ENCODE results near the gene STAC2.

The STAC2 gene

GRCh38 chr17:39225959-39226683 lies 376 bp upstream of the STAC2 start:
- Mint-ChIP-seq H3K9me3 (no peaks in the 10 kb centered on the region), H3K27ac (no peak overlapping the region), H3K27me3 (peaks cover 89% of the 10 kb centered on the region), H3K4me1 (peaks cover 16% of the 10 kb centered on the region), H3K4me3 (peak overlapping the region; percentile 66), H3K36me3 (no peaks in the 10 kb centered on the region)
- peak; percentile 54 for DNase-seq
- CTCF ChIA-PET: interaction anchor here (1.0 to 1.6 kb wide), 3 partner anchors 12 to 19 kb away, joined by 3 to 8 read pairs (median 3); no protein-coding TSS in a partner anchor

- Mint-ChIP-seq H3K36me3 (no peaks in the 10 kb centered on the region), H3K27ac (no peak overlapping the region), H3K9me3 (no peaks in the 10 kb centered on the region), H3K4me3 (peak overlapping the region; percentile 61), H3K4me1 (peaks cover 16% of the 10 kb centered on the region), H3K27me3 (peaks cover 88% of the 10 kb centered on the region)
- CTCF ChIA-PET: no interaction called here
- DNase-seq: no peak
Measured at GRCh38 chr17:39224778-39225307, 902 bp downstream of the STAC2 start.

GRCh38 chr17:39223907-39224777 lies 1.6 kb downstream of the STAC2 start:
- Mint-ChIP-seq H3K27me3 (peaks cover 88% of the 10 kb centered on the region), H3K4me3 (no peak overlapping the region), H3K36me3 (no peaks in the 10 kb centered on the region), H3K9me3 (no peaks in the 10 kb centered on the region), H3K4me1 (peaks cover 16% of the 10 kb centered on the region), H3K27ac (no peak overlapping the region)
- no peak for DNase-seq
- CTCF ChIA-PET: interaction anchor here (1.5 to 3.3 kb wide), 2 partner anchors 9 to 13 kb away, joined by 7 to 14 read pairs; no protein-coding TSS in a partner anchor

DNA sequence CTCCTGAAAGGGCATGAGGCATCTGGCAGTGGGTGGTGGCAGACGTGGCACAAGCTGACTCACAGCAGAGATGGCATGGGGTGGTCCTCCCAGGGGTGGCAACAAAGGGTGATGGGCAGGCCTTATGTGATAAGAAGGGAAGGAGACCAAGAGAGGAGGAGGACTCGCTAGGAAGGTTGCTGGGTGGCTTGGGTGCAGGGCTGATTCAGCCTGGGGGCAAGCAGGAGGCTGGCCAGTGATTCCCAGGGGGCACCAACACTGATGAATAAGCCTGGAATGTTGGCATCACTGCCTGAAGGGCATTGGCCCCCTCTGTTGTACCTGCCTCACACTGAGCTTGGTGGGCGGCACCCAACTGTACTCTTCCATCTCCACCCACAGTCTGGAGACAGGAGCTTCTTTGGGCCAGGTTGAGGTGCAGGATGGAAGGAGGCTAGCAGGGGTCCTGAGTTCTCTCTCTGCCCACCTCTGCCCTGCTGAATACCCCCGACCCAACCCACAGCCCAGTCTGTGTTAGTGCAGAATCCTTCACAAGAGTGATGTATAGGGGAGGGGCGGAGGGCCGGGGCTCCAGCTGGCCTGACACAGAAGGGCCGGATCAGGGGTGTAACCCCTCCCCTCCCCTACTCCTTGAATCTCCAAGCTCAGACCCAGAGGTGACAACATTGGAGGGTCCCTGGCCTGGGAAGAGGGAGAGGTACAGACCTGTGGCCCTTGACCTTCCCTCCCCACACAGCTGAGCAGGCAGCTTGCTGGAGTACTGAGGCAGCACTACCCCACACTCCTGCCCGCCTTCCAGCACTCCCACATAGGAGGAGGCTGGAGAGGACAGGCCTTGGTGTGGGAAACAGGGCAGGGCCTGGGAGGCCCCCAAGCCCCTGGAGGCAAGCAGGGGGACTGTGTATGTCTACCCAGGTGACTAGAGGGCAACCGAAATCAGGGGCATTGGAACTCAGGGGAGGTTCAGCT lies 2.6 kb downstream of the STAC2 start:
- no peak for DNase-seq
- Mint-ChIP-seq H3K27me3 (peaks cover 90% of the 10 kb centered on the region), H3K9me3 (no peaks in the 10 kb centered on the region), H3K36me3 (no peaks in the 10 kb centered on the region), H3K27ac (no peak overlapping the region), H3K4me1 (peaks cover 16% of the 10 kb centered on the region), H3K4me3 (no peak overlapping the region)
- CTCF ChIA-PET: interaction anchor here (1.5 to 3.3 kb wide), 2 partner anchors 10 to 13 kb away, joined by 7 to 14 read pairs; no protein-coding TSS in a partner anchor

DNA sequence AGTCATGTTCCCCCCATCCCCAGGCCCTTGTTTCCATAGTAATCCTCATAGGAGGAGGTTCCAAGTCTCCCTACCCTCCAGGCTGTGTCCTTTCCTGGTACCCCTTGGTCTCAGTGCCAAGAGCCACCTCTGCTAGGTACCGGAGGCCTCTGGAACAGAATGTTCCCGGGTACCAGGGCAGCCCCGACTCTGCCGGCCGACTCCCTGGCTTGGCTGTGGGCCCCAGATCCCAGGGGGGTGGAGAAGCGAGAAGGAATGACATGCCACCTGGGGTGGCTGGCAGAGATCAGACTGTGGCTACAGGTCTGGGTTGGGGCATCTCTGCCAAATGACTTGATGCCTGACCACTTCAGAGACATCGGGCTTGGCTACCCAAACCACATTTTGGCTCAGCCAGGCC lies 3.6 kb downstream of the STAC2 start:
- Mint-ChIP-seq H3K27me3 (peaks cover 90% of the 10 kb centered on the region), H3K4me1 (peaks cover 16% of the 10 kb centered on the region), H3K27ac (no peak overlapping the region), H3K36me3 (no peaks in the 10 kb centered on the region), H3K9me3 (no peaks in the 10 kb centered on the region), H3K4me3 (no peak overlapping the region)
- no peak for DNase-seq
- CTCF ChIA-PET: interaction anchor here (1.3 to 3.3 kb wide), 2 partner anchors 14 to 47 kb away, joined by 5 to 14 read pairs; no protein-coding TSS in a partner anchor

GRCh38 chr17:39221572-39221971 lies 4.2 kb downstream of the STAC2 start:
- Mint-ChIP-seq H3K9me3 (no peaks in the 10 kb centered on the region), H3K4me3 (no peak overlapping the region), H3K4me1 (peaks cover 16% of the 10 kb centered on the region), H3K27me3 (peaks cover 90% of the 10 kb centered on the region), H3K27ac (no peak overlapping the region), H3K36me3 (no peaks in the 10 kb centered on the region)
- CTCF ChIA-PET: interaction anchor here (1.3 to 3.3 kb wide), 2 partner anchors 15 to 46 kb away, joined by 5 to 14 read pairs; no protein-coding TSS in a partner anchor
- DNase-seq: no peak

DNA sequence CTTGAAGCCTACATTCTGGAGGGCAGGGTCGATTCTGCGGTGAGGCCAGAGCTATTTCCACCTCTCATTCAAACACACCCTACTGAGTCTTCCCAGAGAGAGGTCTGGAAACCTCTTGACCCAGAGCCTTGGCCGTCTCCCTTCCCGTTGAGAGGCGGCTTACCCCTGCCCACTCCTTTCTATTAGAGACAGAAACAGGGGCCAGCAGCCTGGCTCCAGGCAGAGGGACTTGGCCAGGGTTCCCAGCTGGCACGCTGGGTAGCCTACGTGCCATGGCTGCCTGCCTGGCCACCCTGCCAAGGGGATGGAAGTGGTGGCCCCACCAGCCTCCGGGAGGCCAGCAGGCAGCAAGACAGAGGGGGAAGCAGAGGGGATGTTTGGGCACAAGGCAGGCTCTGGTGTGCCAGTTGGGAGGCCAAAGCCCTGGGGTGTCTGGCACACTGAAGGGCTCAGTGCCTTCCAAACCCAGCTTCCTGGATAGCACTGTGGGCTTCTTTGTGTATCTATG lies 6.0 kb downstream of the STAC2 start:
- no peak for DNase-seq
- CTCF ChIA-PET: interaction anchor here (1.2 kb wide), 1 partner anchor 20 kb away, joined by 5 read pairs; no protein-coding TSS in a partner anchor
- Mint-ChIP-seq H3K4me3 (no peak overlapping the region), H3K36me3 (no peaks in the 10 kb centered on the region), H3K9me3 (no peaks in the 10 kb centered on the region), H3K27ac (no peak overlapping the region), H3K4me1 (peaks cover 8% of the 10 kb centered on the region), H3K27me3 (peaks cover 88% of the 10 kb centered on the region)

GRCh38 chr17:39218906-39219305 lies 6.8 kb downstream of the STAC2 start:
- Mint-ChIP-seq H3K27ac (no peak overlapping the region), H3K9me3 (no peaks in the 10 kb centered on the region), H3K4me3 (no peak overlapping the region), H3K36me3 (no peaks in the 10 kb centered on the region), H3K4me1 (peaks cover 3% of the 10 kb centered on the region), H3K27me3 (peaks cover 88% of the 10 kb centered on the region)
- no peak for DNase-seq
- CTCF ChIA-PET: interaction anchor here (1.2 to 1.9 kb wide), 2 partner anchors 12 to 21 kb away, joined by 5 to 11 read pairs; no protein-coding TSS in a partner anchor

DNA sequence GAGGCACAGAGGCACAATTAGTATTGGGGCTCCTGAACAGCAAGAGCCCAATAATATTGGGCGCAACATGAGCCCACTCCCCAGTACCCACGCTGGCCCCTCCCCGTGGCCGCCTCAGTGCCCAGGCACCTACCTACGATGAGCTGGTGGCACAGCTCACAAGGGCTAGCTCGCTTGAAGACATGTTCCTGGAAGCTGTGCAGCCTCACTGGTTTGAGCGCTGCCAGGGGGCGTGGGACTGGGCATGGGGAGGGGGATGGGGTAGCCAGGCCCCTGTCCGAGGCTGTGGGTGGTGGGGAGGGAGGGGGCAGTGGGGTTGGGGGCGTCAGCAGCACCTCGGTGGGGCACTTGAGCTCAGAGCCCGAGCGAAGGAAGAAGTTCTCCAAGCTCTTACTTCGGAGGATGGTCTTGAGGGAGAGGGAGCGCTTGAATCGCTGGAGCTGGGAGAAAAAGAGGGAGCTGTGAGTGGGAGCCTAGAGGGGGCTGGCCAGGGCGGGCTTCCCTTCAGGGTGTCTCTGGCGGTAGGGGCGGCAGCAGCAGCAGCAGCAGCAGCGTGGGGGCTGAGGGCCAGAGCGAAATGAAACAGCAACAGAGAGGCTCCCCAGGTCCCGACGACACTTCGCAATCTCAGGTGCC lies 7.9 kb downstream of the STAC2 start:
- H3K27me3 Mint-ChIP-seq: peaks cover 86% of the 10 kb centered on the region
- no peaks in the 10 kb centered on the region for H3K4me1 Mint-ChIP-seq
- CTCF ChIA-PET: interaction anchor here (0.8 to 1.9 kb wide), 7 partner anchors 11 to 53 kb away, joined by 3 to 11 read pairs (median 5); partner anchors contain the start of gene RPL19
- no peak for DNase-seq
- no peaks in the 10 kb centered on the region for H3K9me3 Mint-ChIP-seq
- H3K4me3 Mint-ChIP-seq: no peak overlapping the region
- H3K36me3 Mint-ChIP-seq: no peaks in the 10 kb centered on the region
- no peak overlapping the region for H3K27ac Mint-ChIP-seq

- no peaks in the 10 kb centered on the region for H3K36me3 Mint-ChIP-seq
- CTCF ChIA-PET: interaction anchor here (1.0 to 1.9 kb wide), 2 partner anchors 17 to 22 kb away, joined by 3 to 6 read pairs; no protein-coding TSS in a partner anchor
- DNase-seq: no peak
Measured at GRCh38 chr17:39213852-39214251, 11.9 kb downstream of the STAC2 start.

GRCh38 chr17:39212841-39213480 lies 12.8 kb downstream of the STAC2 start:
- Mint-ChIP-seq H3K36me3 (no peaks in the 10 kb centered on the region), H3K27ac (no peak overlapping the region), H3K9me3 (no peaks in the 10 kb centered on the region), H3K4me3 (no peak overlapping the region), H3K4me1 (peaks cover 19% of the 10 kb centered on the region), H3K27me3 (peaks cover 96% of the 10 kb centered on the region)
- no peak for DNase-seq
- CTCF ChIA-PET: interaction anchor here (1.3 kb wide), 1 partner anchor 23 kb away, joined by 5 read pairs; no protein-coding TSS in a partner anchor

More at GRCh38 chr17:39213852-39214251, 11.9 kb downstream of the STAC2 start:
- H3K27me3 Mint-ChIP-seq: peaks cover 96% of the 10 kb centered on the region
- H3K27ac Mint-ChIP-seq: no peak overlapping the region
- H3K9me3 Mint-ChIP-seq: no peaks in the 10 kb centered on the region
- no peak overlapping the region for H3K4me3 Mint-ChIP-seq
- peaks cover 11% of the 10 kb centered on the region for H3K4me1 Mint-ChIP-seq

DNA sequence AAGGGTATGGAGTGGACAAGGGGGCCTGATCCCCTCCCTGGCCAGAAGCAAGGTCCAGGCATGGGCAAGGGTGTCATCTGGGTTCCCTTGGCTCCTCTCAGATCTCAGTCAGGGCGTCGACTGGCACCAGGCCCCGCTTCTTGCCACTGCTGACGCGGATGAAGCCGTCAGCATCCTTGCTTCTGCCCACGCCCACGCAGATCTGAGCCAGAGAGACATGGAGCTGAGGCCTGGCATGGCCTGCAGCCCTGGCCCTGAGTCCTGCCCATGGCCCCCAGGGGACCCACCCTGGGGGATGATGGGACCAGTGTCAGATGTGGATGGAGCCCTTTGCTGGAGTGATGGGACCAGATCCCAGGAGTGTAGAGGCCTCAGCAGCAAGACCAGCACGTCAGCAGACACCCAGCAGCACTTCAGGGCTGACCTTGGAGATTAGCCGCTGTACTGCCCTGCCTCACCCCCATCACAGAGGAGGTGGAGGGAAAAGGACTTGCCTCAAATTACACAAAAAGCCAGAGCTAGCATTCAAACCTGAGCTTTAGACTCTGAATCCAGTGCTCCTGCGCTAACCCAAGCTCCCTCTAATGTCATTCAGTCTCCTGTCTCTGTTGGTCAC lies 13.4 kb downstream of the STAC2 start:
- Mint-ChIP-seq H3K27me3 (peaks cover 91% of the 10 kb centered on the region), H3K27ac (no peak overlapping the region), H3K36me3 (no peaks in the 10 kb centered on the region), H3K4me3 (no peak overlapping the region), H3K4me1 (peaks cover 22% of the 10 kb centered on the region), H3K9me3 (no peaks in the 10 kb centered on the region)
- CTCF ChIA-PET: interaction anchor here (1.3 kb wide), 1 partner anchor 23 kb away, joined by 5 read pairs; no protein-coding TSS in a partner anchor
- DNase-seq: no peak

Data from activated naive CD4-positive, alpha-beta T cell treated with anti-CD3 and anti-CD28 coated beads, Interleukin-2, amount 10 ng/mL, durations not matched to agents 7 days and 5 days (primary cell).